ENCODE measurements around the gene CDK14. TPM values are rescaled to one million over a fixed set of nuclear protein-coding genes. Genes with fewer than 3 reads are reported as not detected.

Gene CDK14
- total and polyA plus RNA-seq, 10 of the 15 experiments (the other 5 are each of a cell fraction or from before 2014, with no cell fraction given): 6.5 to 61.3 (median 24.2) TPM

GRCh38 chr7:90569368-90569767 is 26.8 kb upstream of the CDK14 start (continued):
- TF ChIP-seq, protein P1, sequence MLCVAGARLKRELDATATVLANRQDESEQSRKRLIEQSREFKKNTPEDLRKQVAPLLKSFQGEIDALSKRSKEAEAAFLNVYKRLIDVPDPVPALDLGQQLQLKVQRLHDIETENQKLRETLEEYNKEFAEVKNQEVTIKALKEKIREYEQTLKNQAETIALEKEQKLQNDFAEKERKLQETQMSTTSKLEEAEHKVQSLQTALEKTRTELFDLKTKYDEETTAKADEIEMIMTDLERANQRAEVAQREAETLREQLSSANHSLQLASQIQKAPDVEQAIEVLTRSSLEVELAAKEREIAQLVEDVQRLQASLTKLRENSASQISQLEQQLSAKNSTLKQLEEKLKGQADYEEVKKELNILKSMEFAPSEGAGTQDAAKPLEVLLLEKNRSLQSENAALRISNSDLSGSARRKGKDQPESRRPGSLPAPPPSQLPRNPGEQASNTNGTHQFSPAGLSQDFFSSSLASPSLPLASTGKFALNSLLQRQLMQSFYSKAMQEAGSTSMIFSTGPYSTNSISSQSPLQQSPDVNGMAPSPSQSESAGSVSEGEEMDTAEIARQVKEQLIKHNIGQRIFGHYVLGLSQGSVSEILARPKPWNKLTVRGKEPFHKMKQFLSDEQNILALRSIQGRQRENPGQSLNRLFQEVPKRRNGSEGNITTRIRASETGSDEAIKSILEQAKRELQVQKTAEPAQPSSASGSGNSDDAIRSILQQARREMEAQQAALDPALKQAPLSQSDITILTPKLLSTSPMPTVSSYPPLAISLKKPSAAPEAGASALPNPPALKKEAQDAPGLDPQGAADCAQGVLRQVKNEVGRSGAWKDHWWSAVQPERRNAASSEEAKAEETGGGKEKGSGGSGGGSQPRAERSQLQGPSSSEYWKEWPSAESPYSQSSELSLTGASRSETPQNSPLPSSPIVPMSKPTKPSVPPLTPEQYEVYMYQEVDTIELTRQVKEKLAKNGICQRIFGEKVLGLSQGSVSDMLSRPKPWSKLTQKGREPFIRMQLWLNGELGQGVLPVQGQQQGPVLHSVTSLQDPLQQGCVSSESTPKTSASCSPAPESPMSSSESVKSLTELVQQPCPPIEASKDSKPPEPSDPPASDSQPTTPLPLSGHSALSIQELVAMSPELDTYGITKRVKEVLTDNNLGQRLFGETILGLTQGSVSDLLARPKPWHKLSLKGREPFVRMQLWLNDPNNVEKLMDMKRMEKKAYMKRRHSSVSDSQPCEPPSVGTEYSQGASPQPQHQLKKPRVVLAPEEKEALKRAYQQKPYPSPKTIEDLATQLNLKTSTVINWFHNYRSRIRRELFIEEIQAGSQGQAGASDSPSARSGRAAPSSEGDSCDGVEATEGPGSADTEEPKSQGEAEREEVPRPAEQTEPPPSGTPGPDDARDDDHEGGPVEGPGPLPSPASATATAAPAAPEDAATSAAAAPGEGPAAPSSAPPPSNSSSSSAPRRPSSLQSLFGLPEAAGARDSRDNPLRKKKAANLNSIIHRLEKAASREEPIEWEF (IDR thresholded peaks at IDR 0.05; ENCODE audit: insufficient replicate concordance, low read depth, low read length): no peak
- no peak for TF ChIP-seq FOXM1 (IDR thresholded peaks at IDR 0.05; ENCODE audit: low read depth, low read length)

GRCh38 chr7:90570373-90570959 is 25.7 kb upstream of the CDK14 start:
- Histone ChIP-seq H3K27me3 (replicated peaks in 1 of 2; ENCODE audit: control insufficient read depth in 2 of 2, insufficient read depth in 2 of 2, low read length in 1 of 2) (no peaks in the 10 kb centered on the region), H3K36me3 (ENCODE audit: control insufficient read depth in 2 of 2, insufficient read depth in 2 of 2, low read length in 1 of 2) (no peaks in the 10 kb centered on the region), H4K20me1 (ENCODE audit: control insufficient read depth, insufficient read depth) (no peaks in the 10 kb centered on the region), H2AFZ (ENCODE audit: control insufficient read depth, low read depth, low read length) (no peak overlapping the region), H3K9ac (ENCODE audit: control insufficient read depth, insufficient read depth, low read length) (no peak overlapping the region), H3K27ac (ENCODE audit: control insufficient read depth, insufficient read depth) (no peak overlapping the region), H3K4me3 (no peak overlapping the region), H3K4me1 (ENCODE audit: control insufficient read depth, insufficient read depth, low read length) (no peaks in the 10 kb centered on the region), H3K79me2 (ENCODE audit: control insufficient read depth, insufficient read depth, low read length) (no peaks in the 10 kb centered on the region), H3K9me3 (replicated peaks; ENCODE audit: control insufficient read depth, insufficient read depth, low read length) (no peaks in the 10 kb centered on the region), H3K4me2 (ENCODE audit: control insufficient read depth, insufficient read depth) (no peak overlapping the region)
- ChIA-PET POLR2A (no interaction called here), SMC1A (ENCODE audit: uncharacterized antibody, unreplicated experiment) (no interaction called here), CTCF (no interaction called here), RAD21 (ENCODE audit: unreplicated experiment) (no interaction called here)
- in situ Hi-C loops (cut with MboI): no loop called here
- FAIRE-seq (no peak), ATAC-seq (no peak), DNase-seq (ENCODE audit: low read depth, low spot score) (no peak)
- intact Hi-C loops (cut with micrococcal nuclease; ENCODE audit: unreplicated experiment): no loop called here
- WGBS (ENCODE audit: insufficient coverage, insufficient replicate concordance, low lambda C conversion rate, missing lambda C conversion rate): 75% methylated on average over 1 of the region's 1 CpG
- no TSS peak for BruUV-seq (replicated peaks)
- TF ChIP-seq PAX5 (IDR thresholded peaks at IDR 0.05; ENCODE audit: borderline replicate concordance, low read depth, low read length) (no peak), MXI1 (IDR thresholded peaks at IDR 0.05; ENCODE audit: low read depth, low read length) (no peak), DPF2 (IDR thresholded peaks at IDR 0.05) (no peak)

Measured in GM12878 (cell line).